Activated CD4-positive, alpha-beta T cell treated with anti-CD3 and anti-CD28 coated beads for 1 hour (primary cell): Measurements from ENCODE around the gene S1PR5.
A peak's percentile ranks its signal among the peaks of the same experiment; 100 is the strongest.

ENCODE experiments used
- DNase-seq: peaks from one replicate; pipeline ENCODE4 v3.0.0-alpha.2; 2020

Gene S1PR5

DNA sequence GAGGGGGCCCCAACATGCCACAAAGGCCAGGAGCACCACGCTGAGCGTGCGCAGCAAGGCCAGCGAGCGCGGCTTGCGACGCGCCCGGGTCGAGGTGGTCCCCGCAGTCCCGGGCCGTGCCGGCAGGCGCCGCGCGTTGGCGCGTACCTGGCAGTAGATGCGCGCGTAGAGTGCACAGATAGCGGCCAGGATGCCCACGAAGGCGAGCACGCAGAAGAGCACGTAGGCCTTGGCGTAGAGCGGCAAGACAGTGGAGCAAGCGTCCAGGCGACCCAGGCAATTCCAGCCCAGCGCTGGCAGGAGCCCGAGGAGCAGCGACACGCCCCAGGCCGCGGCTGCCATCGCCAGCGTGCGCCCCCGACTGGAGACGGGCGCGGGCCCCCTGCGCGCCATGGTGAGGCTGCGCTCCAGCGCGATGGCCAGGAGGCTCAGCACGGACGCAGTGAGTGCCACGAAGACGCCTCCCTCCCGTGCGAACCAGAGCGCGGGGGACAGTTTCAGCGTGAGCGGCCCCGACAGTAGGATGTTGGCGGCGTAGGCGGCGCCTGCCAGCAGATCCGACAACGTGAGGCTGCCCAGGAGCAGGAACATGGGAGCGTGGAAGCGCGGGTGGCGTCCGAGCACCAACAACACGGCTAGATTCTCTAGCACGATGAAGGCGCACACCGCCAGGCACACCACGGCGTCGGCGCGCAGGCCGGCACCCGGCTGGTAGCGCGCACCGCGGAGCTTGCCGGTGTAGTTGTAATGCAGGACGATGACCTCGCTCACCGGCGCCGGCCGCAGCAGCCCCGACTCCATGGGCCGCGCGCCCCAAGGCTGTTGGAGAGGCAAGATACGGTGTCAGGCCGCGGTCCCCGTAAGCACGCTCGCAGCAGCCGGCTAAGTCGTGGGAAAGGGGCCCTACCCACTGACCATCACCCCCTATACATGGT lies 2.8 kb downstream of the S1PR5 start:
- peak; percentile 20 for DNase-seq

DNA sequence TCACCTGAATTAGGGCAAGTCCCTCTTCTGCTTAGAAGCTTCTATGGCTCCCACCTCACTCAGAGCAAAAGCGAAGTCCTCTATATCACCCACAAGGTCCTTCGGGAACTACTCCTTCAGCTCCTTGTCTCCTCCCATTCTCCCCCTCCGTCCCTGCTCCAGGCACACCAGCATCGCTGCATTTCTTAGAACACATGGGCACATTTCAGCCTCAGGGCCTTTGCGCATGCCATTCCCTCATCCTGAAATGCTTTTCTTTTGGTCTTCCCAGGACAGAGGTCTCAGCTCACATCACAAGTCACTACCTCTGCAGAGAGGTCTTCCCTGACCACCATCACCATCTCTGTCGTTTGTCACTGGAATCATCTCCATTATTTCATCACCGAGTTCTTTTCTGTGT lies 4.0 kb downstream of the S1PR5 start:
- DNase-seq: no peak

DNA sequence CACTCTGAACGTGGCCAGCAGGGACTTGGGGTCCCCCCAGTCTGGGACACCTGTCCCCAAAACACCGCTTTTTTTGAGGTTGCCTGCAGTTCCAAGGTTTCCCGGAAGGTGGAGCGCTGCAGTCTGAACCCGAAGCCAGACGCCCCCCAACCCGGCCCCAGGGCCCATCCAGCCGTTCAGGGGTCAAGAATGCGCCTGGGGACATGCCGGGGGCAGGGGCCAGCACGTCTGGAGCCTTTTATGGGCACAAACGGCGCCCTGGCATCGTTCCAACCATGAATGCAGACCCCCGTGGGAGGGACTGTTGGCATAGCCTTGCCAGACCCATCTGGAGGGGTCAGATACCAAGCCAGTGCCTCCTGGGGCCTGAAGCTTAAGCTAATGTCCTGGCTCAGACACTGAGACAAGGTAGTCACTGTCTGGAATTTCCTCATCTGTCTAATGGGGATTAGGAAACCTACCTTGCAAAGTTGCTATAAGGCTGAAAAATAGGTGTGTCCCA lies 6.9 kb downstream of the S1PR5 start:
- DNase-seq: peak; percentile 30

DNA sequence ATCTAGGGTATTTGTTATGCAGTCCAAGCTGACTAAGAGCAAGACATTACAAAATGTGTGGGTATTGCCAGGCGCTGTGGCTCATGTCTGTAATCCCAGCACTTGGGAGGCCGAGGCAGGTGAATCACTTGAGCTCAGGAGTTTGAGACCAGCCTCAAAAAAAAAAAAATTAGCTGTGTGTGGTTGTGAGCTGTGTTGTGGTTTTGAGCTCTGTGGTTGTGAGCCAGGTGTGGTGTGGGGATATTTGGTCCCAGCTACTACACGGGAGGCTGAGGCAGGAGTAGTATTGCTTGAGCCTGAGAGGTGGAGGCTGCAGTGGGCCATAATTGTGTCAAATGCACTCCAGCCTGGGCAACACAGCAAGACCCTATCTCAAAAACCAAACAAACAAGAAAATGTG lies 8.5 kb downstream of the S1PR5 start:
- DNase-seq: no peak

DNA sequence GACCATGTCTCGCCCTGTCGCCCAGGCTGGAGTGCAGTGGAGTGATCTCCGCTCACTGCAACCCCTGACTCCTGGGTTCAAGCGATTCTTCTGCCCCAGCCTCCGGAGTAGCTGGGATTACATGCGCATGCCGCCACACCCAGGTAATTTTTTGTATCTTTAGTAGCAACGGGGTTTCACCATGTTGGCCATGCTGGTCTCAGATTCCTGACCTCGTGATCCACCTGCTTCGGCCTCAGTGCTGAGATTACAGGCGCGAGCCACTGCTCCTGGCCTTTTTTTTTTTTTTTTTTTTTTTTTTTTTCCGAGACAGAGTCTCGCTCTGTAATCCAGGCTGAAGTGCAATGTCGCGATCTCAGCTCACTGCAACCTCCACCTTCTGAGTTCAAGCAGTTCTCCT lies 9.2 kb downstream of the S1PR5 start:
- no peak for DNase-seq

DNA sequence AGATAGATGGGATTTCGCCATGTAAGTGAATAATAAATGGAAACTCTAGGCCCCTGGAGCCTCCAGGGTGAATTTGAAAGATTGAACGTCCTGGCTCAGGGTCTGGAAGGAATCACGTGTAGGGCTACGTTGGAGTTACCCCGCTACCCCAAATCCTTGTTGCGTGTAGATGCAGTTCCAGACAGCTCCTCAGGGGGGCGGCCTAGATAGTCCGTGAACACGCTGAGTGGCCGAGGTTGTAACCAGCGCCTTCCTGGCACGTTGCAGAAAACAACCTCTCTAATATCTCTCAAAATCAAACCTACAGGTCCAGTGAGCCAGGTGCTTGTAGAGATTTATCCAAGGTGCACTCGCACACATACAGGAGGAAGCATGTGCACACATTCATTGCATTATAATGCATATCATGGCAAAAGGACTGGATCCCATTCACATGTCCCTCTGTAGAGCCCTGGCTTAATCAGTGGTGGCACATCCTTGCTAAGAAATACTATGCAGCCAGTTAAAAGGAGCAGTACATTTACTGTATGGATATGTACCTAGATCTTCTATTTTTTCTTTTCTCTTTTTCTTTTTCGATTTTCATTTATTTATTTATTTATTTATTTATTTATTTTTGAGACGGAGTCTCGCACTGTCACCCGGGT lies 11.5 kb downstream of the S1PR5 start:
- DNase-seq: peak; percentile 67

DNA sequence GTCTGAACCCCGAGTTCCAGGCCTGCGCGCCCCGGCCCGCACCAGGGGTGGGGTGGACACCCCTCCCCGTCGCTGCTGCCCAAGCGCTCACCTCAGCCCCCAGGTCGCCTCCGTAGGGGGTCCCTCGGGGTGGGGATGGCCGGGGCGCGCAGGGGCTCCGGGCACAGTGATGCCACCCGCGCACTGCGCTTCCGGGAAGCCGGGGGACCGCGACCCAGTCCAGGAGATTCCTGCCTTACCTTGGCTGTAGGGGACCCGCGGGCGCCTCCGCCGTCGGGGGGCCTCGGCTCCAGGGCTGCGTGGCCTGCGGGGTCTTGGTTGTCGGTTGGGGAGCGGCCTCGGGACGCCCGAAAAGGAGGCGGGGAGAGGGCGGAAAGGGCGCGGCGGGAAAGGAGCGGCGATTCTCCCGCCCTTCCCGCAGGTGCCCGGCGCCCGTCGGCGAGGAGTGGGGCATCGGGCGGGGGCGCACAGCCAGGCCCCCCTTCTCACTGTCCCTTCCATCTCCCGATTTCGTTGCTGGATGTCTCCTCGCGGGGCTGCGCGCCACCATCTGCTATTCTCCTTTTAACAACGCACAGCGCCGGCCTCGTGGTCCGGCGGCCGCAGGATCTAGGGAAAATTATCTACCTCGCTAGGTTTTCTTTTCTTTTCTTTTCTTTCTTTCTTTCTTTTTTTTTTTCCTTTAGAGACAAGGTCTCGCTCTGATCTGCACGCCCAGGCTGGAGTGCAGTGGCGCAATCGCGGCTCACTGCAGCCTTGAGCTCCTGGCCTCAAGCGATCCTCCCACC lies 14.1 kb downstream of the S1PR5 start, which contains the start of gene KEAP1:
KEAP1 (minus strand) TSS at position 355 of the 788 bp plus-strand sequence. CDS start 3,323 bp downstream, outside the sequence.
- DNase-seq: no peak

DNA sequence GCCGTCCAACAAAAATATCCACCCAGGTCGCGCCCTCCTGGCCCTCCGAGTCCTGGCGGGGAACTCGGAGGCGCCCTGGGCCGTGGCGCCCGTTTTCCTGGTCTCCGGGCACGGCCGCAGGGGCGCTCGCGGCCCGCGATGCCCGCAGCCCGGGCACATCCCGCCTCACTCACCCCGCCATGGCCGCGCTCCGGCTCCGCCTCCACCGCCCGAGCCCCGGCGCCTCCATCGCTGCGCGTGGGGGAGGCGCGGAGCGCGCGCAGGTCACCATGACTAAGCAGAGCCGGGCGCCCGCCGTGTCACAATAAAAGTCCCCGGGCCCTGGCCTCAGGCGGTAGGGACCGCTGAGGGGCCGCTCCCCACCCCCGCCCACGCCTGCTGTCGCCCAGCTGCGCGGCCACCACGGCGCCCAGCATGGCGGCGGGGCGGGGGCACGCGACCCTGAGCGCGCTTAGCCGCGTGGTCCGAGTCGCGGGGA lies 14.7 kb downstream of the S1PR5 start:
- peak; percentile 84 for DNase-seq

DNA sequence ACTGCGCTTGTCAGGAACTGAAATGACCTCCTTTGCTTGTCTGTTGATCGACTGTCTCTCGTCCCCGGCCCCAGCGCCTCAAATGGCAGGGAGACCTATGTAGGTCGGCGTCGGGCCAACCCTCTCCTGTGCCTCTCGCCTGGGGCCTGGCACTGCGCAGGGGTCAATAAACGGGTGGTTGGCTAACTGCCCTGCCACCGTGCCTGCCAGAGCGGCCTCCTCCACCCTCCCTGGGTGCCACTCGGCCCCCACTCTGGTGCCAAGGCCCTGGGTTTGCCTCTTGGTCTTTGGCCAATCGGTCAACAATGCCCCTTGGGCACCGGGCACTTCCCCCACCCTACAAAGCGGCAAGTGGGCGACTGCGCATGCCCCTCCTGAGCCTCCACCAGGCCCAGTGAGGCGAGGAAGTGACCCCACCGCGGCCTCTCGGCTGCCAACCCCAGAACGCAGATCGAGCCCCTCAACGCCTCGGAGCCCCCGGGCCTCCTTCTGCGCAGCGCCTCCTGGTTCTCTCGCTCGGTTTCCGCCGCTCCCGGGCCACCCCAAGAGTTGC lies 15.2 kb downstream of the S1PR5 start:
- peak; percentile 21 for DNase-seq

DNA sequence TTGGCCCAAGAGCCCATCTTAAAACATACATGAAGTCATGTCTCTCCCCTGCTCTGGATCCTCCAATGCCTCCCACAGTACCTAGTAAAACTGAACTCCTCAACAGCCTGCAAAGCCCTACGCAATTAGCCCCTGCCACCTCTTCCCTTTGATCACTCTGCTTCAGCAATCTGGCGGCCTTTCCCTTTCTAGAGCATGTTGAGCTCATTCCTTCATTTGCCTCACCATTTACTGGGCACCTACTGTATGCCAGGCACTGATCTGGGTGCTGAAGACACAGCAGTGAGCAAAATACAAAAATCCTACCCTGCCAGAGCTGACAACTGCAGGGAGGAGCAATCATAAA lies 17.0 kb downstream of the S1PR5 start:
- DNase-seq: no peak

DNA sequence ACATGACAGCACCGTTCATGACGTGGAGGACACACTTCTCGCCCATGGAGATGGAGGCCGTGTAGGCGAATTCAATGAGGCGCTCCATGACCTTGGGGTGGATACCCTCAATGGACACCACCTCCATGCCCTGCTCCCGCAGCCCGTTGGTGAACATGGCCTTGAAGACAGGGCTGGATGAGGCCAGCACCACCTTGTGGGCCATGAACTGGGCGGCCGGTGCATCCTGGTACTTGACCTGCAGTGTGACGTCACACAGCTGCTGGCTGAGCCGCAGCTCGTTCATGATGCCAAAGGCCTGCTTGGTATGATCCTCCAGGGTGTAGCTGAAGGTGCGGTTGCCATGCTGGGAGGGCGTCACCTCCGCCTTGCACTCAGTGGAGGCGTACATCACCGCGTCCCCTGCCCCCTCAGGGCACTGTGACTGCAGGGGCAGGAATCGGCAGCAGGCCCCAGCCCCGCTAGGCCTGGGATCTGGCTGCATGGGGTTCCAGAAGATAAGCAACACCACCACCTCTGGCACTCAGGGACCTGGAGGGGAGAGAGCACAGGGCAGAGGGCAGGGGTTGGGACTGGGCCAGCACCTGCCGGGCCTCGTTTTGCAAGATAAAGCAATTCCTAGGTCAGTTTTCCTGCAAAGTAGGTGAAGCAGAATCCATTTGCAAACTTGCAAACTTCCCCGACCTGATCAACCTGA lies 17.5 kb downstream of the S1PR5 start:
- no peak for DNase-seq

DNA sequence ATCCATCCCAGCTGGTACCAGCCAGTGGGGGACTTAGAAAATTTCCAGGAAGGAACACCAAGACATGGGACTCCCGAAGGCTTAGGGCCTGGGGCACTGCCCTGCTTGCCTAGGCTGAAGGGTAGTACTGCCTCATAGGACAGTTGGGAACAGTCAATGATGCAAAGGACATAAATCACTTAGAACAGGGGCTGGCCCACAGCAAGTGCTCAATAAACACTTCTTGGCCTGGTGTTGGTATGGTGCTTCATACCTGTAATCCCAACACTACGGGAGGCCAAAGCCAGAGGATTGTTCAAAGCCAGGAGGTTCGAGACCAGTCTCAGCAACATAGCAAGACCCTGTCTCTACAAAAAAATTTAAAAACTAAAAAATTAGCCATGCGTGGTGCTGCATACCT lies 19.9 kb downstream of the S1PR5 start:
- DNase-seq: no peak

DNA sequence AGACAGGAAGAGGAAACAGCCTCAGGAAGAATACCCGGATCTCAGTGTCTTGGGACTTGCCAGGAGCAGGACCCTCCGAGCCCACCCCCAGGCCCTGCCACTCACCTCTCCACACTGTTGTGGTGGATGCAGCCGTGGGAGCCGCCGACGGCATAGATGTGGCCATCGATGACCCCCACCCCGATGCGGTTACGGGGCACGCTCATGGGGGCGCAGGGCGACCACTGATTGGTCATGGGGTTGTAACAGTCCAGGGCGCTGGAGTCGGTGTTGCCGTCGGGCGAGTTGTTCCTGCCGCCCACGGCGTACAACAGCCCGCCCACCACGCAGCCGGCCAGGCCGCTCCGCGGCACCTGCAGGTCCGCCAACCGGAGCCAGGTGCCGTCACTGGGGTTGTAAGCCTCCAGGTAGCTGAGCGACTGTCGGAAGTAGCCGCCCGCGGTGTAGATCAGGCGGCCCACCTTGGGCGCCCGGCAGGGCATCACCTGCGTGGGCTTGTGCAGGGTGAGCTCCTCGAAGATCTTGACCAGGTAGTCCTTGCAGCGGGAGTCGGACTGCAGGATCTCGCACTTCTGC lies 25.7 kb downstream of the S1PR5 start:
- no peak for DNase-seq

DNA sequence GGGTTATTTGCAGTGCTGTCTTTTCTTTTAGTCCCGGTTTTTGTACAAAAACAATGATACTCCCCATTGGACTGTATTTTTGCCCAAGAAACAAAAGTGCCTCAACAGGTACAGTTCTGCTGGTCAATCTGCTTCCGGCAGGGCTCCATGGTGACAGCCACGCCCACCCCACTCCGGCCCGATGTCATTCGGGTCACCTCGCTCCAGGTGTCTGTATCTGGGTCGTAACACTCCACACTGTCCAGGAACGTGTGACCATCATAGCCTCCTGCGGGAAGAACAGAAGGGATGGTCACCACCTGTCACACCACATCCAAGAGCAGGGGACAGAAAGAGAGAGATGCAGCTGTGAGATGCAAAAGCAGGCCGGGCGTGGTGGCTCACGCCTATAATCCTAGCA lies 30.7 kb downstream of the S1PR5 start:
- DNase-seq: no peak

DNA sequence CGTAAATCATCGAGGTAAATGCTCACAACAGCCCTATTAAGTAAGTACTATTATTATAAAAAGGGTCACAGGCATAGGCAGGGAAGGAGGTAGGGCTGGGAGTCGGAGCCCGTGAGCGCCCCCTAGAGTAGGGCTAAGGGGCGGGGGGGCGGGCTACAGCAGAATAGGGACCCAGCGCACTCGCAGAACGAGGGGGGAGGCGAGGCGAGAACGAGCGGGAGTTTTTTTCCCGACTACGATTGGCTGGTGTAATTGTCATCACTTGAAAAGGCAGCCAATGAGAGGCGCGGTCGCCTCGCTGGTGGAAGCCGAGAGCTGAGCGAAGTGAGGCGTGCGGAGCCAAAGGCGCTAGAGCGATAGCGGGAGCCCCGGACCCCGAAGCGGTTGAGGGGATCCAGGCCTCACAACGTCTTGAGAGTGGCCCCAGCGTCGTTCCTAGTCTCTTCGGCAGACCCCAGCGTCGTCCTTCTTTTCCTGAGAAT lies 38.3 kb downstream of the S1PR5 start:
- peak; percentile 83 for DNase-seq

DNA sequence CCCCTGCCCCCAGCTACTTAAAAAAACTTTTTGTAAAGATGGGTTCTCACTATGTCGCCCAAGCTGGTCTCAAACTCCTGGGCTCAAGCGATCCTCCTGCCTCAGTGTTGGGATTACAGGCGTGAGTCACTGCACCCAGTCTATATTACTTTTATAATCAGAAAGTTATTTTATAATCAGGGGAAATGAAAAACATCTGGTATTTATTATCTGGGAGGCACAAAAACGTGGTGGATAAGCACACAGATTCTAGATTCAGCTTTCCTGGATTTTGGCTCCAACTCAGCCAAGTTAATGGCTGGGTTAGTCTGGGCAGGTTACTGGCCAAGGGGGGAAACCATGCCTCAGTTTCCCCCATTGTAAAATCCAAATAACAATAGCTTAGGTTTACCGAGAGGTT lies 38.8 kb downstream of the S1PR5 start:
- DNase-seq: no peak

DNA sequence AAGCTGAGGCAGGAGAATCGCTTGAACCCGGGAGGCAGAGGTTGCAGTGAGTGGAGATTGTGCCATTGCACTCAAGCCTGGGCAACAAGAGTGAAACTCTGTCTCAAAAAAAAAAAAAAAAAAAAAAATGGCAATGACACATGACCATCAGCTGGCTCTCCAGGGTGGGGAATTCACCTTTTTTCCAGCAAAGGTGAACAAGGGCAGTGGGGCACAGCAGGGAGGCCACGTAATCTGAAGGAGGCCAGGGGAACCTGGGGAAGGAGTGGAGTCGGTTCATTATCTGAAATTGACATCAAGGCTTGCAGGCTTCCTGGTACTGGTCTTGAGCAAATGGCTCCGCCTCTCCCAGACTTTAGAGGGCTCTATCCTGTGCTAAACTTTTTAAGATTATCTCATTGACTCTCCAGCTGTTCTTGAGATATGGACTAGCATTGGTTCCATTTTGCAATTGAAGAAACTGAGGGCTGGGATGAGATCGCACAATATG lies 42.2 kb downstream of the S1PR5 start:
- DNase-seq: no peak

DNA sequence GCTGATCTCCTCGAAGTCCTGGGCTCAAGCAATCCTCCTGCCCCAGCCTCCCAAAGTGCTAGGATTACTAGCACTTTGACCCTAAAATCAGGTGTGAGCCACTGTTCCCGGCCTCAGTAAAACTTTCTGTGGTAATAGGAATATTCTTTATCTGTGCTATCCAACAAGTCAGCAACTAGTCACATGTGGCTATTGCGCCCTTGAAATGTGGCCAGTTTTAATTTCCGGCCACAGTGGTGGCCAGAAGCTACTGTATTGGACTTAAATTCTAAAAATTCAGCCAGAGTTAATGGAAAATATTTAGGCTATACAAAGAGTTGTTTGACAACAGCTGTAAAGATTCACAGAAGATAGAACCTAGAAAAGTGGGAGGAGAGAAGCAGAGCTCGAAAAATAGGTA lies 44.1 kb downstream of the S1PR5 start:
- DNase-seq: no peak

DNA sequence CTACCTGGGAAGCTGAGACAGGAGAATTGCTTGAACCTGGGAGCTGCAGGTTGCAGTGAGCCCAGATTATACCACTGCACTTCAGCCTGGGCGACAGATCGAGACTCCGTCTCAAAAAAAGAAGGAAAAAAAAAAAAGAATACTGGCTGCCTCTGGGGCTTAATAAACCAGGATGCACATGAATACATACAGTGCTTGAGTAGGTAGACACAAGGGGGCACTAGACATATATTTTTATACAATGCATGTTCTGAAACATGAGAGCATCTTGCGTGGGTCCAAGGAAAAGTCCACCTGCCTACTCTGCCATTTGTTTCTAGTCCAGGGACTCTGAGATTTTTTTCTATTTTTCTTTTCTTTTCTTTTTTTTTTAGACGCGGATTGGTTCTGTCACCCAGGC lies 45.3 kb downstream of the S1PR5 start:
- DNase-seq: no peak

DNA sequence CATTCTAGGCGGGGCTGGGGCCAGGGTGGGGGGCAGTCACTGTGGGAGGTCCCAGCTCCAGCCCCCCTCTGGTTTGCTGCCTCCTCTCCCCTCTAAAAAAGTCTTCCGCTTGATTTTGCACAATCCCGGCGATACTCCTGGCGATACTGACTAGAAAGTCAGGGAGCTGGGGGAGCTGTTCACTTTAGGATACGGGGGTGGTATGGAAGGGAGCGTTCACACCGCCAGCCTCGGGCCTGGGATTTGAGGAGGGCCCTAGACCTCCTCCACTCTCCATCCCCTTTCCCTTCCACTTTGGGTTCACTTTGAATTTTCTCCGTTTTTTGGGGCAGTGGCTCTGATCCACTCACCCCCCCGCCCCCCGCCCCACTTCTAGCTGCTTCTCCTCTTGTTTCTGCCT lies 49.1 kb downstream of the S1PR5 start:
- DNase-seq: no peak

DNA sequence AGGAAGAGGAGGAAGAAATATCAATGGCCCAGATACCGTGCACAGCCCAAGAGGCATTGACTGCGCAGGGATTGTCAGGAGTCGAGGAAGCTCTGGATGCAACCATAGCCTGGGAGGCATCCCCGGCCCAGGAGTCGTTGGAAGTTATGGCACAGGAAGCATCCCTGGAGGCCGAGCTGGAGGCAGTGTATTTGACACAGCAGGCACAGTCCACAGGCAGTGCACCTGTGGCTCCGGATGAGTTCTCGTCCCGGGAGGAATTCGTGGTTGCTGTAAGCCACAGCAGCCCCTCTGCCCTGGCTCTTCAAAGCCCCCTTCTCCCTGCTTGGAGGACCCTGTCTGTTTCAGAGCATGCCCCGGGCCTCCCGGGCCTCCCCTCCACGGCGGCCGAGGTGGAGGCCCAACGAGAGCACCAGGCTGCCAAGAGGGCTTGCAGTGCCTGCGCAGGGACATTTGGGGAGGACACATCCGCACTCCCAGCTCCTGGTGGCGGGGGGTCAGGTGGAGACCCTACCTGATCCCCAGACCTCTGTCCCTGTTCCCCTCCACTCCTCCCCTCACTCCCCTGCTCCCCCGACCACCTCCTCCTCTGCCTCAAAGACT lies 50.0 kb downstream of the S1PR5 start:
- no peak for DNase-seq
